ENCODE measurements around the gene SLC12A6. TPM values are rescaled to one million over a fixed set of nuclear protein-coding genes. Genes with fewer than 3 reads are reported as not detected.

SLC12A6 gene
- total and polyA plus RNA-seq, 2 of the 13 experiments (the other 11 are each of a cell fraction or from before 2014, with no cell fraction given), result 15.2 to 30.1 TPM

DNA sequence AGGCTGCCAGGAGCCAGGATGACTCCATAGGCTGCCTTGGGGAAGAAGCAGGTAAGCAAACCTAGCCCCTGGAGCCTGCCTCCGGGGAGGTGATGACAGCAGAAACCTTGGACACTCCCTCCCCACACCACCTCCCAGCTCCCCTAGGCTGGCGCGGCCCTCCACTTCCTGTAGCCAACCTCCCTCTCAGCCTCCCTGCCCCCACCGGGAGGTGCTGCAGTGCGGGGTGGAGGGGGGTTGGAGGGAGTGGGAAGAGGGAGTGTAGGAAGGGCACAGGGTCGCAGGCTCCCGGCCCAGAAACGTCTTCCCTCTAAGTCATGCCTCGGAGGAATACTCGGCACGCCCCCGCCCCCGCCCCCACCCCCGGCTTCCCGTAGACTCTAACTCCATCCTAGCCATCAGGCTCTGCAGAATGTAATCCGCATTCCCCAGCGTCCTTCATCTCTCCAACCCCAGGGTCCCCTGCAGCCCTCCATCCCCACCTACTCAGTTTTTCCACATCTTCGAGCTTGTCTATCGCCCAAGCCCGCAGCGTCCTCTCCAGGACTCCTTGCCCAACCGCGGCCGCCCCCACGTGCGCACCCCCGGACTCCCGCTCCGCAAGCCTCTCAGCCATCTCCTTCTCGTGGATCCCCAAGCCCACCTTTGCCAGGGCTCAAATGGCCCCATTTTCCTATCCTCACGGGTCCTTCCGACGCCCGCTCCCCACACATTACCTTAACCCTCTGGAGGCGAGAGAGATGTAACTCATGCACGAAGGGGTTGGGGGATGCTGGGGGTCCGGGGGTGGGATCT is 28.9 kb upstream of the SLC12A6 start (continued):
- TF ChIP-seq, protein P1, sequence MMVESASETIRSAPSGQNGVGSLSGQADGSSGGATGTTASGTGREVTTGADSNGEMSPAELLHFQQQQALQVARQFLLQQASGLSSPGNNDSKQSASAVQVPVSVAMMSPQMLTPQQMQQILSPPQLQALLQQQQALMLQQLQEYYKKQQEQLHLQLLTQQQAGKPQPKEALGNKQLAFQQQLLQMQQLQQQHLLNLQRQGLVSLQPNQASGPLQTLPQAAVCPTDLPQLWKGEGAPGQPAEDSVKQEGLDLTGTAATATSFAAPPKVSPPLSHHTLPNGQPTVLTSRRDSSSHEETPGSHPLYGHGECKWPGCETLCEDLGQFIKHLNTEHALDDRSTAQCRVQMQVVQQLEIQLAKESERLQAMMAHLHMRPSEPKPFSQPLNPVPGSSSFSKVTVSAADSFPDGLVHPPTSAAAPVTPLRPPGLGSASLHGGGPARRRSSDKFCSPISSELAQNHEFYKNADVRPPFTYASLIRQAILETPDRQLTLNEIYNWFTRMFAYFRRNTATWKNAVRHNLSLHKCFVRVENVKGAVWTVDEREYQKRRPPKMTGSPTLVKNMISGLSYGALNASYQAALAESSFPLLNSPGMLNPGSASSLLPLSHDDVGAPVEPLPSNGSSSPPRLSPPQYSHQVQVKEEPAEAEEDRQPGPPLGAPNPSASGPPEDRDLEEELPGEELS (CRISPR knock-in tag; IDR thresholded peaks at IDR 0.05), result 0 out of 2 replicates have a peak, but pooled peaks have one; percentile 3
- TF ChIP-seq POGZ (CRISPR knock-in tag; IDR thresholded peaks at IDR 0.05) (no peak), RORA (CRISPR knock-in tag; IDR thresholded peaks at IDR 0.05) (no peak), MBNL3 (CRISPR knock-in tag; conservative IDR thresholded peaks at IDR 0.05) (no peak), SMYD3 (CRISPR knock-in tag; IDR thresholded peaks at IDR 0.05) (no peak), PHF5A (CRISPR knock-in tag; IDR thresholded peaks at IDR 0.05; ENCODE audit: low read depth, unreplicated experiment) (no peak), MEF2D (CRISPR knock-in tag; IDR thresholded peaks at IDR 0.05) (no peak), KDM4B (CRISPR knock-in tag; IDR thresholded peaks at IDR 0.05) (no peak), ZKSCAN1 (IDR thresholded peaks at IDR 0.05; ENCODE audit: low read length) (no peak), GPN1 (CRISPR knock-in tag; IDR thresholded peaks at IDR 0.05; ENCODE audit: borderline replicate concordance) (no peak), JARID2 (CRISPR knock-in tag; IDR thresholded peaks at IDR 0.05; ENCODE audit: insufficient replicate concordance) (no peak), HHEX (CRISPR knock-in tag; IDR thresholded peaks at IDR 0.05) (no peak), MED13 (CRISPR knock-in tag; IDR thresholded peaks at IDR 0.05) (no peak), ZNF788 (CRISPR knock-in tag; IDR thresholded peaks at IDR 0.05; ENCODE audit: borderline replicate concordance) (no peak), MTF2 (CRISPR knock-in tag; IDR thresholded peaks at IDR 0.05; ENCODE audit: borderline replicate concordance) (no peak), ZNF746 (CRISPR knock-in tag; IDR thresholded peaks at IDR 0.05) (peak; percentile 59; the same call in 1 of the 2 replicates), DNMT1 (CRISPR knock-in tag; IDR thresholded peaks at IDR 0.05) (no peak), WIZ (CRISPR knock-in tag; IDR thresholded peaks at IDR 0.05) (no peak)
- TF ChIP-seq, protein P2, sequence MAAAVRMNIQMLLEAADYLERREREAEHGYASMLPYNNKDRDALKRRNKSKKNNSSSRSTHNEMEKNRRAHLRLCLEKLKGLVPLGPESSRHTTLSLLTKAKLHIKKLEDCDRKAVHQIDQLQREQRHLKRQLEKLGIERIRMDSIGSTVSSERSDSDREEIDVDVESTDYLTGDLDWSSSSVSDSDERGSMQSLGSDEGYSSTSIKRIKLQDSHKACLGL (CRISPR knock-in tag; IDR thresholded peaks at IDR 0.05), result no peak
- TF ChIP-seq, protein P3, sequence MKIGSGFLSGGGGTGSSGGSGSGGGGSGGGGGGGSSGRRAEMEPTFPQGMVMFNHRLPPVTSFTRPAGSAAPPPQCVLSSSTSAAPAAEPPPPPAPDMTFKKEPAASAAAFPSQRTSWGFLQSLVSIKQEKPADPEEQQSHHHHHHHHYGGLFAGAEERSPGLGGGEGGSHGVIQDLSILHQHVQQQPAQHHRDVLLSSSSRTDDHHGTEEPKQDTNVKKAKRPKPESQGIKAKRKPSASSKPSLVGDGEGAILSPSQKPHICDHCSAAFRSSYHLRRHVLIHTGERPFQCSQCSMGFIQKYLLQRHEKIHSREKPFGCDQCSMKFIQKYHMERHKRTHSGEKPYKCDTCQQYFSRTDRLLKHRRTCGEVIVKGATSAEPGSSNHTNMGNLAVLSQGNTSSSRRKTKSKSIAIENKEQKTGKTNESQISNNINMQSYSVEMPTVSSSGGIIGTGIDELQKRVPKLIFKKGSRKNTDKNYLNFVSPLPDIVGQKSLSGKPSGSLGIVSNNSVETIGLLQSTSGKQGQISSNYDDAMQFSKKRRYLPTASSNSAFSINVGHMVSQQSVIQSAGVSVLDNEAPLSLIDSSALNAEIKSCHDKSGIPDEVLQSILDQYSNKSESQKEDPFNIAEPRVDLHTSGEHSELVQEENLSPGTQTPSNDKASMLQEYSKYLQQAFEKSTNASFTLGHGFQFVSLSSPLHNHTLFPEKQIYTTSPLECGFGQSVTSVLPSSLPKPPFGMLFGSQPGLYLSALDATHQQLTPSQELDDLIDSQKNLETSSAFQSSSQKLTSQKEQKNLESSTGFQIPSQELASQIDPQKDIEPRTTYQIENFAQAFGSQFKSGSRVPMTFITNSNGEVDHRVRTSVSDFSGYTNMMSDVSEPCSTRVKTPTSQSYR (CRISPR knock-in tag; IDR thresholded peaks at IDR 0.05; ENCODE audit: borderline replicate concordance), result peak; percentile 91
- TF ChIP-seq, protein P4, sequence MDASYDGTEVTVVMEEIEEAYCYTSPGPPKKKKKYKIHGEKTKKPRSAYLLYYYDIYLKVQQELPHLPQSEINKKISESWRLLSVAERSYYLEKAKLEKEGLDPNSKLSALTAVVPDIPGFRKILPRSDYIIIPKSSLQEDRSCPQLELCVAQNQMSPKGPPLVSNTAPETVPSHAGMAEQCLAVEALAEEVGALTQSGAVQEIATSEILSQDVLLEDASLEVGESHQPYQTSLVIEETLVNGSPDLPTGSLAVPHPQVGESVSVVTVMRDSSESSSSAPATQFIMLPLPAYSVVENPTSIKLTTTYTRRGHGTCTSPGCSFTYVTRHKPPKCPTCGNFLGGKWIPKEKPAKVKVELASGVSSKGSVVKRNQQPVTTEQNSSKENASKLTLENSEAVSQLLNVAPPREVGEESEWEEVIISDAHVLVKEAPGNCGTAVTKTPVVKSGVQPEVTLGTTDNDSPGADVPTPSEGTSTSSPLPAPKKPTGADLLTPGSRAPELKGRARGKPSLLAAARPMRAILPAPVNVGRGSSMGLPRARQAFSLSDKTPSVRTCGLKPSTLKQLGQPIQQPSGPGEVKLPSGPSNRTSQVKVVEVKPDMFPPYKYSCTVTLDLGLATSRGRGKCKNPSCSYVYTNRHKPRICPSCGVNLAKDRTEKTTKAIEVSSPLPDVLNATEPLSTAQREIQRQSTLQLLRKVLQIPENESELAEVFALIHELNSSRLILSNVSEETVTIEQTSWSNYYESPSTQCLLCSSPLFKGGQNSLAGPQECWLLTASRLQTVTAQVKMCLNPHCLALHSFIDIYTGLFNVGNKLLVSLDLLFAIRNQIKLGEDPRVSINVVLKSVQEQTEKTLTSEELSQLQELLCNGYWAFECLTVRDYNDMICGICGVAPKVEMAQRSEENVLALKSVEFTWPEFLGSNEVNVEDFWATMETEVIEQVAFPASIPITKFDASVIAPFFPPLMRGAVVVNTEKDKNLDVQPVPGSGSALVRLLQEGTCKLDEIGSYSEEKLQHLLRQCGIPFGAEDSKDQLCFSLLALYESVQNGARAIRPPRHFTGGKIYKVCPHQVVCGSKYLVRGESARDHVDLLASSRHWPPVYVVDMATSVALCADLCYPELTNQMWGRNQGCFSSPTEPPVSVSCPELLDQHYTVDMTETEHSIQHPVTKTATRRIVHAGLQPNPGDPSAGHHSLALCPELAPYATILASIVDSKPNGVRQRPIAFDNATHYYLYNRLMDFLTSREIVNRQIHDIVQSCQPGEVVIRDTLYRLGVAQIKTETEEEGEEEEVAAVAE (CRISPR knock-in tag; IDR thresholded peaks at IDR 0.05; ENCODE audit: borderline replicate concordance), result no peak

All from HepG2 (cell line).